RPMI8226 (cell line): ENCODE results near the gene DYDC2.
"Not testable (repeated sequence)": the region's sequence is repeated elsewhere in the genome, so short reads cannot be mapped to it uniquely, and the experiment has no call there.

Experiments
- DNase-seq: peaks from one replicate; pipeline ENCODE4 v3.0.0-alpha.2; 2015

DYDC2 gene, protein sequence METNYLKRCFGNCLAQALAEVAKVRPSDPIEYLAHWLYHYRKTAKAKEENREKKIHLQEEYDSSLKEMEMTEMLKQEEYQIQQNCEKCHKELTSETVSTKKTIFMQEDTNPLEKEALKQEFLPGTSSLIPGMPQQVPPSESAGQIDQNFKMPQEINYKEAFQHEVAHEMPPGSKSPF

DNA sequence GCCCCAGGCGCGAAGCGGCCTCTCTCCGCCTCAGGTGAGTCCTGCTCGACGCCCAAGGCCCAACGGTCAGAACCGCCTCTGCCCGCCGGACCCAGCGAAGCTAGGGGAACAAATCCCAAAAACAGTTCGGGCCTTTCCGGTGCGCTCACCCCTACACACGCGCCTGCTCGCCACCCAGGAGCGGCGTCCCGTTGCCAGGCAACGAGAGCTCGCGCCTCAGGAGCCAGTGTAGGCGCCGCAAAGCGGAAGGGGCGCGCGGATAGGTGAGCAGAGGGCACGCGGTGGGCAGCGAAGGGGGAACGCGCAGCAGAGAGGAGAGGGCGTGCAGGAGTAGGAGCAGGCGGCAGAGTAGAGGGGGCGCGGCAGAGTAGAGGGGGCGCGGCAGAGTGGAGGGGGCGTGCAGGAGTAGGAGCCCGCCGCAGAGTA, at the start of gene DYDC2, which contains the start of gene DYDC1:
TSS of gene DYDC2 (plus strand) at position 219 of the 426 bp plus-strand sequence. CDS start 5,663 bp downstream, outside the sequence.
TSS of gene DYDC1 (minus strand) at position 193 of the 426 bp plus-strand sequence. CDS start 4,154 bp downstream, outside the sequence.
- DNase-seq, result peak; percentile 70

DNA sequence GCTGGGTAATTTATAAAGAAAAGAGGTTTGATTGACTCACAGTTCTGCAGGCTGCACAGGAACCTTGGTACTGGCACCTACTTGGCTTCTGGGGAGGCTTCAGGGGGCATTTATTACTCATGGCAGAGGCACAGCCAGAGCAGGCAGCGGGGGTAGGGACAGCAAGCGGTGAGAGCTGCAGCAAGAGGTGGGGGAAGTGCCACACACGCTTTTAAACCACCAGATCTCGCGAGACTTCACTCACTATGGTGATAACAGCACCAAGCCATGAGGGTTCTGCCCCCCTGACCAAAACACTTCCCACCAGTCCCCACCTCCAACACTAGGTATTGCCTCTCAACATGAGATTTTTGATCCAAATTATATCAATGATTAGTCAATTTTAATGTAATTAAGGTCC, 43.1 kb upstream of the DYDC2 start:
- no peak for DNase-seq

DNA sequence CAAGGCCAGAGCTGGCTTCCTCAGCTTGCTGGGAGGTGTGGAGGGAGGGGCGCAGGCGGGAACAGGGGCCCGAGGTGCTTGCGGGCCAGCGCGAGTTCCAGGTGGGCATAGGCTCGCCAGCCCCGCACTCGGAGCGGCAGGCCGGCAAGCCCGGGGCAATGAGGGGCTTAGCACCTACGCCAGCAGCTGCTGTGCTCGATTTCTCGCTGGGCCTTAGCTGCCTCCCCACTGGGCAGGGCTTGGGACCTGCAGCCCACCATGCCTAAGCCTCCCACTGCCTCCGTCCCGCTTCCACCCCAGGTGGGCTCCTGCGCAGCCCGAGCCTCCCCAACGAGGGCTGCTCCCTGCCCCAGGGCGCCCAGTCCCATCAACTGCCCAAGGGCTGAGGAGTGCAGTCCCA, 41.2 kb upstream of the DYDC2 start:
- DNase-seq, result no peak

DNA sequence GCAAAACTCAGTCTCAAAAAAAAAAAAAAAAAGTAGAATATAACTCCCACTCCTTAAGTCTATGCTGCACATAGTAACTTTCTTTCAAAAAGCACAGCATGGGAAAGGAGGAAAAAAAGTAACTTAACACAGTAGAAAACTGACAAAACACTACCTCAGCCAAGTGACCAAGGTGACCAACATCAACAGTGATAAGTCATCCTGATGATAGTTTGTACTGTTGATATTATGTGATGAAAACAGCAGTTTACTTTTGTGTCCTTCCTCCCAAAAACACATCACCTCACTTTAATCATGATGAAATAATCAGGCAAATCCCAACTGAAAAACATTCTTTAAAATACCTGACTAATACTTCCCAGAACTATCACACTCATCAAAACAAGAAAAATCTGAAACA, 37.8 kb upstream of the DYDC2 start:
- no peak for DNase-seq

DNA sequence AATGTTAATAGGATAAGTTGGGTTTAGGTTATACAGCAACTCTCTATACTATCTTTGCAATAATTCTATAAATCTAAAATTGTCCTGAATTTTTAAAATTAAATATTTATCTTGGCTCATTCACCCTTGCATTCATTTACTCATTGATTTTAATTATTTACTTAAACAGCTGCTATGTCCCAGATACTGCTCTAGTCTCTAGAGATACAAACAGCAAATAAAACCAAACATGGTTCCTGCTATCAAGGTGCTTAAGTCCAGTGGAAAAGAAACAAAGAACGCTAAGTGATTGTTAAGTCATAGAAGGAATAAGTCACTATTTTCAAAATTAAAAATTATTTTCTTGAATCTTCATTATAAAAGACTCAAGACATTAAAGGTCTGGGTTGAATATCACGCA, 37.3 kb upstream of the DYDC2 start:
- no peak for DNase-seq

DNA sequence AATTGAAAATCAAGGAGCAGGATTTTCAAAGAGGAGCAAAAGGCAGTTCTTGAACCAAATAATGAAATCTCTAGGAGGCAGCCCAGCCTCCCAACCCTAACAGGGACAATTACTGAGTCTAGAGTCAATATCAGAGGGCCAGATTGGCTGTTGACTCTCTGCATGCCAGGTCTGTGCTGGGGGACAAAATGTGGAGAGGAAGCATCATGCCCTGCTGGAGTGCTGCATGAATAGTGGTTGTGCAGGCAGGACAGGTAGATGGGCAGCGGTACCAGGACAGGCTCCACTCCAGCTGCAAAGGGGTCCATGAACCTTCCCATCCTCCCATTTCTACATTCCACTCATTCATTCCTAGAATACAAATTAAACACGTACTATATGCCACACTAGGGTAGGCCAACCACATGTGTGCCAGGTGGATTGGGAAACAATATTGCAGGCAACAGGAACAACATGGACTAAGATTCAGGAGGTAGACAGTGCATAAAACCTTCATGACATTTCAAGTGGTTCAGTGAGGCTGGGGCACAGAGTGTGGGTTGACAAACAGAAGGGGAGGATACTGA, 36.8 kb upstream of the DYDC2 start:
- no peak for DNase-seq

DNA sequence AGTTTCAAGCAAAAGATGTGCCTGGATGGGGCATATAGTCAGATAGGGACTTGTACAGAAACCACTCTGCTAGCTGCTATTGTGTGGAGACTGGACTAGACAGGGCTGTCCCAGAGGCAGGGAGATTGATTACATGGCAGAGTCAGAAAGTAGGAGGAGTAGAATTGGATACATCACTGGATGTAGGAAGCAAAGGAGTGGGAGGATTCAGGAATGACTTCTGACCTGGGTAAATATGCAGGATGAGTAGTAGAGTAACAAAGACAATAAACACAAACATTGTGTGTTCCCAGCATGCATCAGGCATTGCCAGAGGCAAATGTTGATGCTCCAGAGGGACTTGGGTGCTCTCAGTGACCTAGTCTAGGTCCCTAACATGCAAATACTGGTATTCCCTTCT, 36.2 kb upstream of the DYDC2 start:
- DNase-seq, result no peak

DNA sequence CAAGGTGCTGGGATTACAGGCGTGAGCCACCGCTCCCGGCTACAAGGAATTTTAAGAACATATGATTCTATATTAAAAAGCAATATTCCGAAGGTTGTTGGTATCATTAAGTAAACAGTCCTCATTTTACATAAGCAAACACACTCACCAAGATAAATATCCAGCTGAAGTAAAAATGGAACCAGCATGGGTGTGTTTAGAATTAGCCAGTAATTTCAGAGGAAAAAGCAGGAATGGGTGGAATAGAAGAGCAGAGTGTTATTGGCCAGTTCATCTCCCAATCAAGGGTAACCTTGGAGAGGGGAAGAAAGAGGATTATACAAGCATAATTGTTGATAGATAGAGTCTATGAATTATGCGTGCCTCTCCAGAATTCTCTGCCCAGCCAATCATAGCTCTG, 35.4 kb upstream of the DYDC2 start:
- no peak for DNase-seq

DNA sequence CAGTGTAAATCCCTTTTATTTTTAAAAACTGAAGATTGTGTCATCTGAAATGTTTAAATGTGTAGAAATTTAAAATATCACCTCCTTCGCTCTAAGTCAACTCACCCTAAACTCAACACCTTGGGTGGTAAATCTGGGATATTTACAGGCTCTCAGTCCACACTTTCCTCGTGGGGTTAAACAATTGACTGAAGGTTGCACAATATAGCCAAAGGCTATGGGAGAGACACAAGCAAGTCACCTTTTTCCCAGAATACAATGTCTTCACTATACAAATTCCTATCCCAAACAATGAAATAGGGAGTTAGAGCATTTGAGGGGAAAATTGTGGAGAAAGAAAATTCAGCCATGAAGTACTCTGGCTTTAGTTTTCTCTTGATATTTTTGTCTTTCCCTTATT, 34.4 kb upstream of the DYDC2 start:
- DNase-seq, result no peak

DNA sequence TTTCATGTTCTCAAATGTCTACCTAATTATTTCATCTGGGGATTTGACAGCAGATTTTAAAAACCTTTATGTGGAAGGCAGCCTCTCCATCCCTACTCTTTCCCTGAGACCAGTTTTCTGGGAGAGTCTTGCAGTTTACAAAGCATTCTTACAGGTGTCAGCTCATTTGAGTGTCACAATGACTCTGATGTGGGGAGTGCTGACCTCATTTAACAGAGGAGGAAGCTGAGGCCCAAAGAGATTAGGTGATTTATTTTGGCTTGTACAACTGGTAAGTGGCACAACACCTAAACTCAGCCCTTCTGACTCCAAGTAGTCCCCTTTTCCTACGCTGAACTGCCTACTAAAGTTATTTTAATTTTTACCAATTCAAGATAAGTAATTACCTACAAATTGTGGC, 33.9 kb upstream of the DYDC2 start:
- no peak for DNase-seq

DNA sequence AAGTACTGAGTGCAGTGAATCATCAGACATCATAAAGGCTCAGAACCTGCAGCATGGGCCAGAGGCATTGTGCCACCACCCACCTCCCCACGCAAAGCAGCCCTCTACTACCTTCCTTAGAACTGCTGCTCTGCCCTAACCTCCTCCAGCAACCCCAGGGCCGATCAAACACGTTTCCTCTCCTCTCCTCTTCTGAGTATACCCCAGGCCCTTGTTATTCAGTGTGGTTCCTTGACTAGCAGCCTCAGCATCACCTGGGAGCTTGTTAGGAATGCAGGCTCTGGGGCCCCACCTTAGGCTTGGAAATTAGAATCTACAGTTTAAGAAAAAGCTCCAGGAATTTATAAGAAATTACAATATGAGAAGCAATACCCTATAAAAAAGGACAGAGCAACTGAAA, 33.3 kb upstream of the DYDC2 start:
- no peak for DNase-seq

DNA sequence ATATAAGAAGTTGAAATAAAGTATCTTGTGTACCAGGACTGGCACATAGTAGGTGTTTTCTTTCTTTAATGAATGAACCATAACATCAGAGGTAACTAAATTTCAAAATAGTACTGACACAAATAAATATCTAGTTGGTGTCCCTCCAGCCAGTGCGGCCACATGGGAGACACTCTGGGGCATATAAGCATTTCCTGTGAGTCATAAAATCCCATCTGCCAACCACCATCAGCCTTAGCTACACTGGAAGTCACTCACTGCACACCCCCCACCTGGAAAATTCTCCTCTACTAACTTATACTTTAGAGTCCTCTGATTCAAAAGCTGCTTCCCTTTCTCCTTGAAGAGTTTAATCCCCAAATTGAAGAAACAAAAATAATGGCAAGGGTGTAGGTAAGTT, 32.5 kb upstream of the DYDC2 start:
- no peak for DNase-seq

DNA sequence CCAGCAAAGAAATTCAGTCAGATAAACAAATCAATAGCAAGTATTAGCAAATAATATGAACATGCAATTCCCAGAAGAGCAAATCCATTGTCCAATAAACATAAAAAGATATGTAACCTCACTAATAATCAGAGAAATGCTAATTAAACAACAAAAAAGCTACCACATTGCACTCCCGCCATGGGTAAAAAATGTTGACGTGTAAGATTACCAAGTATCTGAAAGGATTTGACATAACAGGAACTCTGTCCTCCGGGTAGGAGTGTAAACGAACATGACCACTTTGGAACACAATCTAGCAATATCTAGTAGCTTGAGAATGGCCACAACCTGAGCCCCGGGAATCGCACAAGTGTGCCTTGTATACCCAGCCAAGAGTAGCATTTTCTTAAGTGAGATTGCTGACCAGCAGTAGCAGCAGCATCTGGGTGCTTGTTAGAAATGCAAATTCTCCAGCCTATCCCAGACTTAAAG, 31.7 kb upstream of the DYDC2 start:
- DNase-seq, result no peak

DNA sequence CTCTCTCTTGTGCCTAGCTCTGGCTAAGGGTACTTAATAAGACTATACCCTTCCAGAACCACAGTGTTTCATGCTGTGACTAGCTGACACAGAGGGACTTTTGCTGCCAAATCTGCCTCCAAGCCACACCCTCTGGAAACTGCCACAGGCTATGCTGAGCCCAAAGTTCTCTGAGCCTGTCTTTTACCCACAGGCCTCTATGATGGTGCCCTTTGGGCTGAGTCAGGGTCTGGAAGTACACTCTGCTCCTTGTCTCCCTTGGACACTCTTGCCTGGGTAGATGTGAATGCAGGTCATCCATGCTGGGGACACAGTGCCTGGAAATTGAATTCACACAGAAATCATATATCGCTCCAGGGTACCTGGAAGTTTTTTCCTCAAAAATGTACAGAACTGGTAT, 22.6 kb upstream of the DYDC2 start:
- DNase-seq, result no peak

DNA sequence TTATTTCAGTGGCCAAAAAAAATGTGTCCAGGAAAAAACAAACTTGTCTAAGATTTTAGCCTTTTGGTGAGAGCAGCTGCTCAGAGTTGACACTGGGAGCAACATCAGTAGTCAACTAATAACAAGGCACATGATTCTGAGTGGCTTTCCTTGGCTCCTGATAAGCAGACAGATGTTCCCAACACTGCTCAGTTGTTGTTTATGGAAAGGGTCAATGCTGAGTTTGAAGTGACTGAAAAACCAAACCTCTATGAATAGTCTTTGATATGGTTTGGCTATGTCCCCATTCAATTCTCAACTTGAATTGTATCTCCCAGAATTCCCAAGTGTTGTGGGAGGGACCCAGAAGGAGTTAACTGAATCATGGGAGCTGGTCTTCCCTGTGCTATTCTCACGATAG, 12.3 kb upstream of the DYDC2 start:
- no peak for DNase-seq

DNA sequence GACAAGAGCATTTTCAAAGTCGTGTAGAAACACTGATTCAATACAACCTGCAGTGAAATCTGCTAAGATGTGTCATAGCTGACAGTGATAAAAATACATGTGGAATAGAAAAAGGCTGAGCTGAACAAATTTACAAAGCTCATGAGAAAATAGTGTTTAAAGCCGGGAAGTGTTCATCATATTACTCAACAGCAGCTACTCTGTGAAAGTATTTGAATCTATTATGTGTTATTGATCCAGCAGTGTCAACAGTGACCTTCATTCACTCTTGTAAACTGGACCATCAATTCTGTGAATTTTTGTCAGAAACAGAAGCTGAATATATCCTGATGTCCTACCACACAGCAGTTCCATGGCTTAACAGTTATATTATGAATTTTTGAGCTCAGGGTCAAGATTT, 11.7 kb upstream of the DYDC2 start:
- no peak for DNase-seq

DNA sequence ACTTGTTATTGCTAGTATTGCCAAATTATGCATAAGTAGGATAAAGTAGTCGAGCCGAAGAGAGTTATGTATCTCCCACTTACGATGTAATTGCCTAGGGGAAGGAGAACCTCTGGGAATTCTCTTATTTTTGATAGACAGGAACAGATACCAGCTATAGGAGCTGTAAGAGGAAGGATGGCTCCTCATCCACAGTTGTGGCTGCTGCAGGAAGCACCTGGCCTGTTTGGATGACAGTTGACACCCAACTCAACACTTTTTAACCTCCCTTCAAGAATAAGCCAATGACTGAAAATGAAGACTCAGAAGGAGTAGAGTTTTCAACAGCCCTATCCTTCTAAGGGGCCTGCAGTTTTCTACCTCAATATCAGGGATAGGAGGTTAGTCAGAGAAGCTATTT, 6.3 kb upstream of the DYDC2 start:
- DNase-seq, result no peak

DNA sequence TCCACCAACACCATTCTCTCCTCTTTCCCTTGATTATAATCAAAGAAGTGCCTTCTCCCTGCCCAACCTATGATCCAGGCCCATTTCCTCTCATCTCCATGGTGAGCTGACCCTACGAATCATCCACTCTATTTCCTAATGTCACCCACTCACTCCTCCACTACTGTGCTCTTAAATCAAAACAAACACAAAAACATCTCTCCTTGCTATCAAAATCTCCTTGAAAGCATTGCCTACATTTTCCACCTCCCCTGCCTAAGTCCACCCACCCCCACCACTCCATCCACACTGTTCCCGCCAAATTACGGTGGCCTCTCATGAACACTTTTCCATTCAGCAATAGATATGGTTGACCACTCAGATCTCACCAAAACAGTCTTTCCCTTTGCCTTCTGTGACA, 5.4 kb upstream of the DYDC2 start:
- DNase-seq, result no peak

DNA sequence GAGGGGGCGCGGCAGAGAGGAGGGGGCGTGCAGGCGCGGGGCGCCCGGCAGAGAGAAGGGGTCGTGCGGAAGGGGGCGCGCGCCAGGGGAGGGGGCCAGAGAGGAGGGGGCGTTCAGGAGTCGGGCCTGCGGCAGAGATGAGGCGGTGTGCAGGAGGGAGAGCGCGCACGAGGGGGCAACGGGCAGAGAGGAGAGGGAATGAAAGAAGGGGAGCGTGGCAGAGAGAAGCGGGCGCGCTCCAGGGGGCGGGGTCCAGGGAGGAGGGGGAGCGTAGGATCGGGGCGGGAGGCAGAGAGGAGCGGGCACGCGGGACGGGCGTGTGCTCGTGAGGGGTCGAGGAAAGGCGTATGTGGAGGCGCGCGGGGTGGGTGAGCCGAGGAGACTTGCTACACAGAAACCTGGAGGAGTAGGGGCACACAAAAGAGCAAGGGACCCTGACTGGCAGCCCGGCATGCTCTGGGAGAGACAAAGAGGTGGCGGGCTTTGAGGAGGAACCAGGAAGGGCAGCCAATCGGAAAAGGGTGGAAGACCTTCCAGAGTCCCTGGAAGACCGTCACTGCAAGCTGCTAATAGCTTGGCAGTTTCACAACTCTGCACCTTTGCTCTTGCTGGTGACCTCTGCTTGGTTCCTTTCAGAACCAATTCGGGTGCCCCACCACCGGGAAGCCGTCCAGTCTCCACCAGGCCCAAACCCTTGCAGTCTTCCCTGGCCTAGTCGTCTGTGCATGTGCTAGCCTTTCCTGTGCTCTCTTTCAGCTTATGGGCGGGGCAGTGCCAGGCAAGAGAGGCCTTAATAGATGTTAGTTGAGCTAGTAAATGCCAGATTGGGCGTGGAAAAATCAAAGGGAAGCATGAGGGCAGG, 639 bp downstream of the DYDC2 start:
- DNase-seq, result no peak

DNA sequence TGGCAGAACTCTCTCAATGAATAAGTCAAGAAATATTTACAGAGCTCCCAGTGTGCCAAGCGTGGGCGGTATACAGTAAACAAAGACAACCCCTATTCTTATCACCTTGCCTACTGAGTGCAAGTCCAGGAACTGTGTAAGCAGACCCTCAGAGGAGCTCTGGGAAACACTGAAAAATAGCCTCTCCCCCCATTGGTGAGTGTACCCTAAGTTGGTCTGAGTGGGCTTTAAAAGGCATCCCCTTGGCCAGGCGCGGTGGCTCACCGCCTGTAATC, 1.2 kb downstream of the DYDC2 start:
- no peak for DNase-seq

DNA sequence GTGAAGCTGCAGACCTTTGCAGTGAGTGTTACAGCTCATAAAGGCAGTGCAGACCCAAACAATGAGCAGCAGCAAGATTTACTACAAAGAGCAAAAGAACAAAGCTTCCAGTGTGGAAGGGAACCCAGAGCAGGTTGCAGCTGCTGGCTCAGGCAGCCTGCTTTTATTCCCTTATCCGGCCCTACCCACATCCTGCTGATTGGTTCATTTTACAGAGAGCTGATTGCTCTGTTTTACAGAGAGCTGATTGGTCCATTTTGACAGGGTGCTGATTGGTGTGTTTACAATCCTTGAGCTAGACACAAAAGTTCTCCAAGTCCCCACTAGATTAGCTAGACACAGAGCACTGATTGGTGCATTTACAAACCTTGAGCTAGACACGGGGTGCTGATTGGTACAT, 2.3 kb downstream of the DYDC2 start:
- not testable (repeated sequence) for DNase-seq

DNA sequence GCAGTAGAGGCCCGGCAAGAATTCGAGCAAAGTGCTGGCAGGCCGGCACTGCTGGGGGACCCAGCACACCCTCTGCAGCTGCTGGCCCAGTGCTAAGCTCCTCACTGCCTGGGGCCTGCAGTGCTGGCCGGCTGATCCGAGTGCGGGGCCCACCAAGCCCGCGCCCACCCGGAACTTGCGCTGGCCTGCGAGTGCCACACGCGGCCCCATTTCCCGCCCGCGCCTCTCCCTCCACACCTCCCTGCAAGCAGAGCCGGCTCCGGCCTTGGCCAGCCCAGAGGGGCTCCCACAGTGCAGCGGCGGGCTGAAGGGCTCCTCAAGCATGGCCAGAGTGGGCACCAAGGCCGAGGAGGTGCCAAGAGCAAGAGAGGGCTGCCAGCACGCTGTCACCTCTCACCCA, 3.1 kb downstream of the DYDC2 start:
- DNase-seq, result no peak

DNA sequence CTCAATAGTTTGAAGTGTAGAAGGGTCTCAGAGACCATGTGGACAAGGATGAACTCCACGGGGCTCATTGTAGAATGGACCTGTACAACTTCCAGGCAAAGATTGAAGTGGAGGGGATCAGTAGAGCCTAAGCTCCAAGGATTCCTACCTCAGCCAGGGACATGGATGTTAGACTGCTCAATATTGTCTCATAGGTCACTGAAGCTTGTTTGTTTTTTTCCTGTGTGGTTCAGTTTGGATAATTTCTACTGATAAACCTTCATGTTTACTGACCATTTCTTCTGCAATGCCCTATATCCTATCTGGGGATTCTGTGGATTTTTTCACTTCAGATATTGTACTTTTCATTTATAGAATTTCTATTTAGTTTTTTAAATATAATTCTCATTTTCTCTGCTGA, 8.9 kb downstream of the DYDC2 start:
- no peak for DNase-seq

DNA sequence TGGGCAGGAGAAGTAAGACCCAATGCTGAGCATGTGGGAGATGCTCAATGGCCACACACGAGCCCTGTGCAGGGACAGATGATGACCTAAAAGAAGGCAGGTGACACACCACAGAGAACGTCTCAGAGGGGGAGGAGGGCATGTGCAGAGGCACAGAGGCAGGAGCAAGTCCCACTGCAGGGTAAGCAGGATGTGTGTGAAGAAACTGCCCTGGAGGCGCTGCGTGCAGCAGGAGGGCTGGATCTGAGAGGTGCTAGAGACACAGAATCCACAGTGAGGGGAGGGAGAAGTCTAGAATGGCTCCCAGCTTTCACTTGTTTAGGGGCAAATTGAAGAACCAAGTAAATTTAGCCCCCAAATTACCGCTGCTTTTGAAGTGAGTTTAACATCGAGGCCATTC, 14.9 kb downstream of the DYDC2 start:
- DNase-seq, result no peak
